ENCODE measurements around the gene RMRP.

The RMRP gene

GRCh38 chr9:35636135-35636876, 21.5 kb downstream of the RMRP start:
- no peak overlapping the region for H2AFZ ChIP-seq (ENCODE audit: low read length)
- H3K4me1 ChIP-seq (ENCODE audit: insufficient read depth, low read length, severe bottlenecking) = peaks cover 63% of the 10 kb centered on the region
- peak overlapping the region; percentile 48 for H3K4me2 ChIP-seq (ENCODE audit: low read length)
- H3K27me3 ChIP-seq (ENCODE audit: insufficient read depth, low read length) = no peaks in the 10 kb centered on the region
- H3K27ac ChIP-seq (ENCODE audit: low read depth, low read length, poor library complexity, severe bottlenecking) = peak overlapping the region; percentile 93
- H3F3A ChIP-seq (ENCODE audit: insufficient read depth, low read length) = peaks cover 18% of the 10 kb centered on the region
- H4K20me1 ChIP-seq (ENCODE audit: insufficient read depth, low read length) = no peaks in the 10 kb centered on the region
- peaks cover 14% of the 10 kb centered on the region for H3K36me3 ChIP-seq (ENCODE audit: insufficient read depth, low read length)
- H3K9ac ChIP-seq (ENCODE audit: low read length) = peak overlapping the region; percentile 59
- TF ChIP-seq EZH2 (IDR thresholded peaks at IDR 0.05; ENCODE audit: borderline replicate concordance, low read length) (no peak), CTCF (IDR thresholded peaks at IDR 0.05; ENCODE audit: low read length) (no peak)
- no peak overlapping the region for H3K4me3 ChIP-seq (ENCODE audit: low read depth, low read length, poor library complexity, severe bottlenecking)
- no peaks in the 10 kb centered on the region for H3K9me3 ChIP-seq (ENCODE audit: low read length)
- H3K9me2 ChIP-seq (ENCODE audit: low read depth, low read length) = no peaks in the 10 kb centered on the region
- H3K79me2 ChIP-seq (ENCODE audit: insufficient read depth, low read length) = no peaks in the 10 kb centered on the region

- Histone ChIP-seq H4K20me1 (ENCODE audit: insufficient read depth, low read length) (no peaks in the 10 kb centered on the region), H2AFZ (ENCODE audit: low read length) (no peak overlapping the region), H3K36me3 (ENCODE audit: insufficient read depth, low read length) (peaks cover 9% of the 10 kb centered on the region), H3K4me1 (ENCODE audit: insufficient read depth, low read length, severe bottlenecking) (peaks cover 63% of the 10 kb centered on the region), H3K79me2 (ENCODE audit: insufficient read depth, low read length) (no peaks in the 10 kb centered on the region), H3K9me2 (ENCODE audit: low read depth, low read length) (no peaks in the 10 kb centered on the region), H3K27me3 (ENCODE audit: insufficient read depth, low read length) (no peaks in the 10 kb centered on the region), H3F3A (ENCODE audit: insufficient read depth, low read length) (peaks cover 18% of the 10 kb centered on the region), H3K4me2 (ENCODE audit: low read length) (peak overlapping the region; percentile 48), H3K27ac (ENCODE audit: low read depth, low read length, poor library complexity, severe bottlenecking) (peak overlapping the region; percentile 93), H3K9me3 (ENCODE audit: low read length) (no peaks in the 10 kb centered on the region), H3K9ac (ENCODE audit: low read length) (peak overlapping the region; percentile 45), H3K4me3 (ENCODE audit: low read depth, low read length, poor library complexity, severe bottlenecking) (no peak overlapping the region)
- no peak for TF ChIP-seq CTCF (IDR thresholded peaks at IDR 0.05; ENCODE audit: low read length)
- TF ChIP-seq EZH2 (IDR thresholded peaks at IDR 0.05; ENCODE audit: borderline replicate concordance, low read length) = no peak
These were observed 22.1 kb downstream of the RMRP start for GRCh38 chr9:35635730-35636129.

- Histone ChIP-seq H2AFZ (ENCODE audit: low read length) (no peak overlapping the region), H3K9ac (ENCODE audit: low read length) (no peak overlapping the region), H3K4me1 (ENCODE audit: insufficient read depth, low read length, severe bottlenecking) (peaks cover 12% of the 10 kb centered on the region), H3K9me2 (ENCODE audit: low read depth, low read length) (no peaks in the 10 kb centered on the region), H3K9me3 (ENCODE audit: low read length) (no peaks in the 10 kb centered on the region), H3K4me2 (ENCODE audit: low read length) (no peak overlapping the region), H4K20me1 (ENCODE audit: insufficient read depth, low read length) (no peaks in the 10 kb centered on the region), H3K36me3 (ENCODE audit: insufficient read depth, low read length) (no peaks in the 10 kb centered on the region), H3K4me3 (ENCODE audit: low read depth, low read length, poor library complexity, severe bottlenecking) (no peak overlapping the region), H3K27me3 (ENCODE audit: insufficient read depth, low read length) (no peaks in the 10 kb centered on the region), H3F3A (ENCODE audit: insufficient read depth, low read length) (peaks cover 8% of the 10 kb centered on the region), H3K79me2 (ENCODE audit: insufficient read depth, low read length) (no peaks in the 10 kb centered on the region), H3K27ac (ENCODE audit: low read depth, low read length, poor library complexity, severe bottlenecking) (peak overlapping the region; percentile 24)
- no peak for TF ChIP-seq EZH2 (IDR thresholded peaks at IDR 0.05; ENCODE audit: borderline replicate concordance, low read length)
- TF ChIP-seq CTCF (IDR thresholded peaks at IDR 0.05; ENCODE audit: low read length) = no peak
These were observed 28.2 kb downstream of the RMRP start for GRCh38 chr9:35629597-35629996.

Data from OCI-LY1 (cell line).